Stimulated activated naive B cell treated with anti-CD40 and anti-IgM and Interleukin-4, amounts not matched to agents 10 μg/mL and 1 μg/mL and 100 μg/mL, for 72 hours (primary cell): ENCODE measurements around the gene CIB2.
"Not testable (repeated sequence)": the region's sequence is repeated elsewhere in the genome, so short reads cannot be mapped to it uniquely, and the experiment has no call there.

Experiments used
- ATAC-seq, 2 donors: fragments of 150-1000 bp; cut with Tn5 transposase; replicated peaks; 2 replicates each; pipeline ENCODE4 v1.10.0; 2021; ENCODE audit warnings: moderate library complexity in 1 of 2
- DNase-seq: peaks from one replicate; pipeline ENCODE4 v3.0.0; 2021
- H3K27ac Mint-ChIP-seq: one replicate; pipeline ENCODE4 v1.8.0; 2022; ENCODE audit warnings: mild to moderate bottlenecking, mixed read lengths
- H3K27me3 Mint-ChIP-seq, 2 donors: one replicate each; pipeline ENCODE4 v1.8.0; 2022; ENCODE audit warnings: mixed read lengths in 2 of 2
- H3K36me3 Mint-ChIP-seq, 2 donors: one replicate each; pipeline ENCODE4 v1.8.0; 2022; ENCODE audit warnings: mixed read lengths in 2 of 2, mild to moderate bottlenecking in 1 of 2
- H3K4me1 Mint-ChIP-seq, 2 donors: one replicate each; pipeline ENCODE4 v1.8.0; 2022; ENCODE audit warnings: mixed read lengths in 2 of 2, mild to moderate bottlenecking in 1 of 2
- H3K4me3 Mint-ChIP-seq, 2 donors: one replicate each; pipeline ENCODE4 v1.8.0; 2022; ENCODE audit warnings: mild to moderate bottlenecking in 2 of 2, mixed read lengths in 2 of 2, moderate library complexity in 1 of 2
- H3K9me3 Mint-ChIP-seq, 2 donors: one replicate each; pipeline ENCODE4 v1.8.0; 2022; ENCODE audit warnings: mixed read lengths in 2 of 2, mild to moderate bottlenecking in 1 of 2

CIB2 gene

GRCh38 chr15:78159395-78159794 is 28.1 kb upstream of the CIB2 start:
- H3K4me3 Mint-ChIP-seq = no peak overlapping the region
- no peaks in the 10 kb centered on the region for H3K27me3 Mint-ChIP-seq
- H3K36me3 Mint-ChIP-seq = peaks cover 31 to 43% of the 10 kb centered on the region in 2 donors
- H3K27ac Mint-ChIP-seq = no peak overlapping the region
- peaks cover 2 to 5% of the 10 kb centered on the region in 2 donors for H3K4me1 Mint-ChIP-seq
- DNase-seq (no peak), ATAC-seq (no peak)
- no peaks in the 10 kb centered on the region for H3K9me3 Mint-ChIP-seq

- H3K27ac Mint-ChIP-seq = no peak overlapping the region
- no peak for DNase-seq
- H3K36me3 Mint-ChIP-seq = peaks cover 25 to 32% of the 10 kb centered on the region in 2 donors
Observed at GRCh38 chr15:78157203-78157602, 26.0 kb upstream of the CIB2 start.

GRCh38 chr15:78156653-78157052 is 25.4 kb upstream of the CIB2 start:
- Mint-ChIP-seq H3K27ac (no peak overlapping the region), H3K36me3 (peaks cover 19 to 26% of the 10 kb centered on the region in 2 donors), H3K4me3 (no peak overlapping the region), H3K9me3 (no peaks in the 10 kb centered on the region), H3K4me1 (peaks cover 5 to 12% of the 10 kb centered on the region in 2 donors), H3K27me3 (no peaks in the 10 kb centered on the region)
- ATAC-seq (no peak), DNase-seq (no peak)

More at GRCh38 chr15:78157203-78157602, 26.0 kb upstream of the CIB2 start:
- Mint-ChIP-seq H3K4me1 (peaks cover 5 to 12% of the 10 kb centered on the region in 2 donors), H3K4me3 (no peak overlapping the region), H3K9me3 (no peaks in the 10 kb centered on the region), H3K27me3 (no peaks in the 10 kb centered on the region)
- ATAC-seq = no peak

DNA sequence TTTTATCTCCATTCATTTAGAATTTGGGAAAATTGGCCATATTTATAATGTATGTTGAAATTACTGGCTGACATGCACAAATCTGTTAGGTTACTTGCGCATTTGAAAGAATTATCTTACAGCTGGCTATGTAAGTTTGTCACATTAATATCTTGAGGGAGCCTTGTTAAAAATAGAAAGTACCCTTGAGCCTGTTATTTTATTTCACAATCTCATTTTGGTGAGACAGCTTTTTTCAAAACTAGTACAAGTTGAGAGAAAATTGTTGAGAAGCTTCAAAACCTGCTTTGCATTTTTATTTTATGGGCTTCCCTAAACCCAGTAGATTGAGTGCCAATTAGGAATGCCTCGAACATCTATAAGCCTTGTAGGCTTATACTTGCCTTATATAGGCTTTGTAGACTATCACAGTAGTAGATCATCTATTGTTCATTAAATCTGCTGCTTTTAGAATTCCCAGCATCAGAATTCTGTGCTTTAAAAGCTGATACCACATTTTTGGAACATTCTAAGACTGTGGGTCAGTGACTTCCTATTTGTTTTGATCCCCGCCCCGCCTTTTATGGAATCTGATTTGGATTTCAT is 24.2 kb upstream of the CIB2 start:
- no peak overlapping the region for H3K27ac Mint-ChIP-seq
- H3K36me3 Mint-ChIP-seq = peaks cover 24 to 27% of the 10 kb centered on the region in 2 donors
- H3K4me1 Mint-ChIP-seq = peaks cover 12 to 22% of the 10 kb centered on the region in 2 donors
- DNase-seq (no peak), ATAC-seq (no peak)
- no peaks in the 10 kb centered on the region for H3K9me3 Mint-ChIP-seq
- H3K27me3 Mint-ChIP-seq = no peaks in the 10 kb centered on the region
- H3K4me3 Mint-ChIP-seq = no peak overlapping the region

GRCh38 chr15:78154955-78155354 is 23.7 kb upstream of the CIB2 start:
- no peaks in the 10 kb centered on the region for H3K27me3 Mint-ChIP-seq
- DNase-seq = no peak
- H3K27ac Mint-ChIP-seq = no peak overlapping the region
- H3K4me3 Mint-ChIP-seq = no peak overlapping the region
- H3K4me1 Mint-ChIP-seq = peaks cover 16 to 27% of the 10 kb centered on the region in 2 donors
- no peak for ATAC-seq
- H3K36me3 Mint-ChIP-seq = peaks cover 24 to 27% of the 10 kb centered on the region in 2 donors
- no peaks in the 10 kb centered on the region for H3K9me3 Mint-ChIP-seq

- not testable (repeated sequence) for H3K27me3 Mint-ChIP-seq, H3K9me3 Mint-ChIP-seq, DNase-seq, ATAC-seq
- Mint-ChIP-seq H3K27ac (peak overlapping the region; percentile 20), H3K36me3 (peaks cover 11 to 22% of the 10 kb centered on the region in 2 donors), H3K4me1 (peaks cover 27 to 42% of the 10 kb centered on the region in 2 donors), H3K4me3 (peak overlapping the region; percentile 6 to 21)
Observed at GRCh38 chr15:78151075-78151474, 19.8 kb upstream of the CIB2 start.

DNA sequence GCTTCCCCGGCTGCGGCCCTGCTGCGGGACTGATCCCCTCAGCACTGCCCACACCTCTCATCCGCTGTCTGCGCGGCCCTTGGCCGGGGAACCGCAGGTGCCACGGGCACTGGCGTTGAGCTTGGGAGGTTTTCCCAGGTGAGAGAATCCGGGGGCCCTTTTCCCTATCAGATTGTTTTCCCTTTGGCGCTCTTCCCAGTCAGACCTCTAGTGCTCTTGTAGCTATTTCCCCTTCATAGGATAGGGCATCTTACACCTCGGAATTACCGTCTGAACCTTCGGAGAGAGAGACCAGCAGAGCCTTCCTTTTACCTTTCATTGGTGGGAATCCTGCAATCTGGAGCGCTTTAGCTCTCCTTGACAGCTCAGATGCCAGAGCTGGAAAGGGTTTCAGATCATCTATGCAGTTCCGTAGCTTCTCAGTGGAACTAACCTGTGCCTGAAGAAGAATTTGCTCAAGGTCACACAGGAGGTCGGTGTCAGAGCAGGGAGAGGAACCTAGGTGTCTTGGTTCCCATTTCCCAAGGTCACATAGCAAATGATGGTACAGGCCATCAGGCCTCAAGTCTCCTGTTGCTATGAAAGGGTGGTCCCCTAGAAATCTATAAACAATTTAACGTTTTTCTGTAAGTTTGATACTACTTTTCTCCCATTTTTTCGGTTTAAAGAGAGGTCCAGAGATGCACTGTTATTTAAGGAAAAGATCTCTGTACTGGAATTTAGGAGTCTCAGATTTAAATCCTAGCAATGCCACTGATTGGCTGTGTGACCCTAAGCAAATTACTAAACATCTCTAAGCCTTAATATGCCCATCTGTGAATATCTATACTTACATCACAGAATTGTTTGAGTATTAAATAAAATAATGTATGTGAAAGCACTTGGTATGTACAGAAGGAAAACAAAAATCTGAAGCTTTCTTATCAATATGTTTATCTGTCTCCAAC is 18.8 kb upstream of the CIB2 start:
- Mint-ChIP-seq H3K27ac (peak overlapping the region; percentile 93), H3K36me3 (peaks cover 11 to 17% of the 10 kb centered on the region in 2 donors), H3K4me1 (peaks cover 25 to 42% of the 10 kb centered on the region in 2 donors), H3K9me3 (no peaks in the 10 kb centered on the region), H3K27me3 (no peaks in the 10 kb centered on the region), H3K4me3 (peak overlapping the region; percentile 89 to 94)
- ATAC-seq (no peak), DNase-seq (no peak)

DNA sequence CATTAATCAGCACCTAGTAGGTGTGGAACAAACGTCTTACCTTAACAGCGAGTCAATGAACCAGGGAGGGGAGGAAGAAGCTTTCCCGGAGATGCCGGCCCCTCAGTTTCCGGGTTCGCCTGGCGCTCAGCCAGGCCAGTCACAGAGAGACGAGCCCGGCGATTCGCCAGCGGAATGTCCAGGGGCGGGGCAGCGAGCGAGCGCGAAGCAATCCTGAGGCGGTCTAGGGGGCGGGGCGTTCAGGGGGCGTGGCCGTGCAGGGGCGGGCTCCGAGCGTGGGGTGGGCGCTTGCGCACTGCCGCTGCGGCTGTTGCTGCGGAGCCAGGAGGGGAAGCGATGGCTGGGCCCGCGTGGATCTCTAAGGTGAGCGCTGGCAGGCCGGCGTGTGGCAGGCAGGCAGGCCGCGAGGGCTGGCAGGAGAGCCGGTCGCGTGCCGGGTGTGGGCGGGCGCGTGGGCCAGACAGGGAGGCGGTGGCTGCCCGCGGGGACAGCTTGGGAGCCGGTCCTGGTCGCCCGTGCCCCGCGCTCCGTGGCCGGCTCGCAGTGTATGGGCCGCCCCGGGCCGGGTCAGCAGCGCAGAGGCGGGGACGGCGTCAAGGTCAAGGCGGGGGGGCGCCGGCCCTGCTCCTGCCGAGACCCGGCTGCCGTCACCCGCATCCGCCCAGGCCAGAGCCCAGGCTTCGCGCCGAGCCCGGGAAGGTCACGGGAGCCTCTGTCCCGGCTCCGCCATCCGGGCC is 18.0 kb upstream of the CIB2 start, which contains the start of gene IDH3A:
Gene IDH3A, plus strand, starts transcription at position 295 of the 737 bp plus-strand sequence. Its CDS starts 42 bp downstream, at position 337.
- H3K27ac Mint-ChIP-seq = peak within 1 kb of the TSS; percentile 93
- peaks cover 11 to 17% of the 10 kb centered on the region in 2 donors for H3K36me3 Mint-ChIP-seq
- DNase-seq (peak; percentile 96), ATAC-seq (peak; percentile 91 to 96)
- H3K27me3 Mint-ChIP-seq = no peaks in the 10 kb centered on the region
- H3K4me3 Mint-ChIP-seq = peak within 1 kb of the TSS; percentile 89 to 94
- H3K9me3 Mint-ChIP-seq = no peaks in the 10 kb centered on the region
- peaks cover 25 to 42% of the 10 kb centered on the region in 2 donors for H3K4me1 Mint-ChIP-seq

- peak; percentile 12 to 13 for ATAC-seq
Observed at GRCh38 chr15:78148392-78149067, 17.3 kb upstream of the CIB2 start.

GRCh38 chr15:78147566-78147965 is 16.3 kb upstream of the CIB2 start:
- H3K36me3 Mint-ChIP-seq = peaks cover 7 to 11% of the 10 kb centered on the region in 2 donors
- peak overlapping the region; percentile 72 for H3K27ac Mint-ChIP-seq
- H3K4me3 Mint-ChIP-seq = peak overlapping the region; percentile 35 to 89

More at GRCh38 chr15:78148392-78149067, 17.3 kb upstream of the CIB2 start:
- Mint-ChIP-seq H3K4me3 (peak overlapping the region; percentile 89 to 94), H3K27me3 (no peaks in the 10 kb centered on the region), H3K4me1 (peaks cover 25 to 42% of the 10 kb centered on the region in 2 donors), H3K27ac (peak overlapping the region; percentile 93), H3K36me3 (peaks cover 11 to 17% of the 10 kb centered on the region in 2 donors), H3K9me3 (no peaks in the 10 kb centered on the region)
- no peak for DNase-seq

GRCh38 chr15:78146425-78147154 is 15.3 kb upstream of the CIB2 start:
- ATAC-seq = no peak
- Mint-ChIP-seq H3K27ac (no peak overlapping the region), H3K4me3 (no peak overlapping the region), H3K27me3 (no peaks in the 10 kb centered on the region), H3K4me1 (peaks cover 22 to 30% of the 10 kb centered on the region in 2 donors), H3K36me3 (peaks cover 7 to 11% of the 10 kb centered on the region in 2 donors), H3K9me3 (no peaks in the 10 kb centered on the region)
- DNase-seq = no peak

More at GRCh38 chr15:78147566-78147965, 16.3 kb upstream of the CIB2 start:
- Mint-ChIP-seq H3K9me3 (no peaks in the 10 kb centered on the region), H3K4me1 (peaks cover 22 to 33% of the 10 kb centered on the region in 2 donors), H3K27me3 (no peaks in the 10 kb centered on the region)
- ATAC-seq = no peak
- DNase-seq = no peak

DNA sequence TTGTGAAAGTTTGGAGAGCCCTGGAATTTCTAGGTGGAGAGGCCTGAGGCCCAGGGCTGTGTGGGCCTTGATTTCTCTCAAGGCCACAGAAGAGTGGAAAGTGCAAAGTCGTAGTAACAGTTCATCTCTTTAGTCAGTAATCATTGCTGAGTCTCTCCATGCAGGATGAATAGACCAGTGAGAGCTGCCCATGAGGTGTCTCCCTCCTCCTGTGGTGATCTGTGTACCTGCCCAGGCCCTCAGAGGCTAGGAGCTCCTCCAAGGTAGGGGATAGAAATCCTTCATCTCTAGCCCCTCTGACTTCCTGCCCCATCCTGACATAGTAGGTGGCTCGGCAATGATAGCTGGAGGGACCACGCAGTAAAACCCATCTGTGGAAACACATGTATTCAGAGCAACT is 11.1 kb upstream of the CIB2 start:
- Mint-ChIP-seq H3K27ac (no peak overlapping the region), H3K36me3 (peaks cover 0 to 1% of the 10 kb centered on the region in 2 donors), H3K9me3 (no peaks in the 10 kb centered on the region), H3K4me1 (peaks cover 2 to 3% of the 10 kb centered on the region in 2 donors), H3K27me3 (no peaks in the 10 kb centered on the region), H3K4me3 (no peak overlapping the region)
- ATAC-seq = no peak
- no peak for DNase-seq

GRCh38 chr15:78140292-78140691 is 9.0 kb upstream of the CIB2 start:
- no peak overlapping the region for H3K27ac Mint-ChIP-seq
- H3K4me1 Mint-ChIP-seq = no peaks in the 10 kb centered on the region
- ATAC-seq (no peak), DNase-seq (no peak)
- H3K36me3 Mint-ChIP-seq = no peaks in the 10 kb centered on the region
- H3K9me3 Mint-ChIP-seq = no peaks in the 10 kb centered on the region
- H3K27me3 Mint-ChIP-seq = no peaks in the 10 kb centered on the region
- no peak overlapping the region for H3K4me3 Mint-ChIP-seq
